DOHH2 (cell line): Measurements from ENCODE around the gene CLIC5.

Source experiments
- CTCF ChIP-seq: fragments of 200-600 bp; sonication (generic); IDR thresholded peaks from one replicate; pipeline ENCODE4 v1.5.1; 2014; ENCODE audit warnings: antibody characterized with exemption, mild to moderate bottlenecking, low read depth, low read length; ENCODE audit not compliant: poor library complexity, severe bottlenecking
- EZH2phosphoT487 ChIP-seq: fragments of 200-600 bp; sonication (generic); IDR thresholded peaks from 2 replicates; pipeline ENCODE4 v1.6.1; 2017; ENCODE audit warnings: borderline replicate concordance, mild to moderate bottlenecking, antibody characterized with exemption, low read length, moderate library complexity, mixed read lengths

DNA sequence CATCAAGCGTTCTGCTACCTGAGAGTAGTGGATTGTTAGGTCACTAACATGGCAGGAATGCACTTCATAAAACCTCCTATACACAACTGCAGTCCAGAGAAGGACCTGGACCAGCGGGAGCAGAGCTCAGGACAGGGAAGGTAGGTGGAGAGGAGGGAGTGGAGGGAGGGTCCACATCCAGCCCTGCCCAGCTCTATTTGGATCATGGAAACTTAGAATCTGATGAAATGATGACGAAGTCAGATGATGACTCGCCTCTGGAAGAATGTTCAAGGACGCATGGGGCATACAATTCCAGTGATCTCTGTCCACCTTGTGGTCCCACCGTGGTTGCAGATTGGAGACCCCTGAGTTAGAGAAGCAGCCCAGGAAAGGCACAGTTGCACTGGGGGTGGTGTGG is 68.8 kb downstream of the CLIC5 start:
- no peak for TF ChIP-seq CTCF
- no peak for TF ChIP-seq EZH2phosphoT487
